Immature natural killer cell (primary cell): ENCODE results near the gene USP48. TPM values are rescaled to one million over a fixed set of nuclear protein-coding genes. Genes with fewer than 3 reads are reported as not detected.

Source experiments
- DNase-seq, 3 donors: peaks; one replicate each; pipeline ENCODE4 v3.0.0; 2022; ENCODE audit warnings: mixed read lengths in 1 of 3
- H3K27ac Mint-ChIP-seq, 6 donors: one replicate each; pipeline ENCODE4 v1.8.0; 2020; ENCODE audit warnings: mixed read lengths in 6 of 6, mild to moderate bottlenecking in 5 of 6, inconsistent platforms in 4 of 6, moderate library complexity in 3 of 6
- H3K27me3 Mint-ChIP-seq, 3 donors: one replicate each; pipeline ENCODE4 v1.8.0; 2020 to 2021; ENCODE audit warnings: low read depth in 3 of 3, mild to moderate bottlenecking in 3 of 3, mixed read lengths in 3 of 3, moderate library complexity in 3 of 3, inconsistent platforms in 1 of 3
- H3K36me3 Mint-ChIP-seq, 3 donors: one replicate each; pipeline ENCODE4 v1.8.0; 2020; ENCODE audit warnings: mixed read lengths in 3 of 3, inconsistent platforms in 2 of 3, mild to moderate bottlenecking in 2 of 3
- H3K4me1 Mint-ChIP-seq, 2 donors: one replicate each; pipeline ENCODE4 v1.8.0; 2020; ENCODE audit warnings: inconsistent platforms in 2 of 2, mild to moderate bottlenecking in 2 of 2, mixed read lengths in 2 of 2, moderate library complexity in 1 of 2
- H3K4me3 Mint-ChIP-seq, 5 donors: one replicate each; pipeline ENCODE4 v1.8.0; 2020; ENCODE audit warnings: mild to moderate bottlenecking in 5 of 5, mixed read lengths in 5 of 5, inconsistent platforms in 3 of 5, moderate library complexity in 3 of 5
- H3K9me3 Mint-ChIP-seq, 6 donors: one replicate each; pipeline ENCODE4 v1.8.0; 2020; ENCODE audit warnings: mild to moderate bottlenecking in 6 of 6, mixed read lengths in 6 of 6, inconsistent platforms in 4 of 6, moderate library complexity in 3 of 6
- polyA plus RNA-seq, 3 donors: library from polyadenylated mRNA; unstranded; fragments of 300-500 nt; fragmentation: Illumina TruSeq; gene quantifications; one replicate each; pipeline ENCODE4 v1.2.3, GENCODE V29; 2021

The USP48 gene
- polyA plus RNA-seq, 3 donors from 2014 or later, result 24.9 to 31.8 (median 26.3) TPM

DNA sequence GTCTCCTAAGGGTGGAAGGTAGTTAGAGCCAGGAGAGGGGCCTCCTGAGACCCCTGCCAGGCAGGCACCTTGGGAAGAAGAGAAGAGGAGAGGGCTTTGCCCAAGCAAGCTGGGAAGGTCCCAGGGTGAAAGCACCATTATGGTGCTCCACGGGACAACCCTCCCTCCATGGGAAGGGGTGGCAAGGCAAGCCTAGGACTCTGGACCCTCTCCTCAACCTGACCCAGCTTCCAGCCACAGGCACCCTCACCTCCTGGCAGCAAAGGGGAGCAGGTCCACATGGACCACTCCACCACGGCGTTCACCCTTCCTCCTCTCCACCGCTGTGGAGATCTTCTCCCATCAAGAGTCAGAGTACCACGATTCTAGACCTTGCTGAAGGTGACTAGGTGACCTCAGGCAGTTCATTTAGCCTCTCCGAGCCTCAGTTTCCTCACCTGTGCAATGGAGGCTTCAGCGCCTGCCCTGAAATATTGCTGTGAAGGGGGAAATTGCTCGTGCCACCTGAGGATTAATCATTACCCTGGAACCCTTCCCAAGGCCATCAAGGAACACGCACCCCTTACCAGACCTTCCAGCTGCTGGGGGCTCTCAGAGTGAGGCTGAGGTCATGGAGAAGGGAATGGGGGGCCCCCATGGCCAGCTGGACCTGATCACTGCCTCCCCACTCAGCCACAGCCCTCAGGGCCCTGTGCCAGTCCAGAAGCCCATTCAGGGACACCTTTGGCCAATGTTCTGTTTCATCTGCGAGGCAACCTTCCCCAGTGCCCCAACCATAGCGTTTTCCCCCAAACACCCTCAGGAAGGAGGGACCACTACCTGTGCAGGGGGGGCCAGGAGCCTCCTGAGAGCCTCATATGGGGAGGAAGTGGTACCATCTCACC, 115.4 kb downstream of the USP48 start:
- Mint-ChIP-seq H3K27ac (no peak overlapping the region), H3K9me3 (no peaks in the 10 kb centered on the region), H3K4me1 (peaks cover 0 to 2% of the 10 kb centered on the region in 2 donors), H3K36me3 (no peaks in the 10 kb centered on the region), H3K27me3 (peaks cover 8 to 25% (median 13%) of the 10 kb centered on the region in 3 donors), H3K4me3 (no peak overlapping the region)
- no peak for DNase-seq

DNA sequence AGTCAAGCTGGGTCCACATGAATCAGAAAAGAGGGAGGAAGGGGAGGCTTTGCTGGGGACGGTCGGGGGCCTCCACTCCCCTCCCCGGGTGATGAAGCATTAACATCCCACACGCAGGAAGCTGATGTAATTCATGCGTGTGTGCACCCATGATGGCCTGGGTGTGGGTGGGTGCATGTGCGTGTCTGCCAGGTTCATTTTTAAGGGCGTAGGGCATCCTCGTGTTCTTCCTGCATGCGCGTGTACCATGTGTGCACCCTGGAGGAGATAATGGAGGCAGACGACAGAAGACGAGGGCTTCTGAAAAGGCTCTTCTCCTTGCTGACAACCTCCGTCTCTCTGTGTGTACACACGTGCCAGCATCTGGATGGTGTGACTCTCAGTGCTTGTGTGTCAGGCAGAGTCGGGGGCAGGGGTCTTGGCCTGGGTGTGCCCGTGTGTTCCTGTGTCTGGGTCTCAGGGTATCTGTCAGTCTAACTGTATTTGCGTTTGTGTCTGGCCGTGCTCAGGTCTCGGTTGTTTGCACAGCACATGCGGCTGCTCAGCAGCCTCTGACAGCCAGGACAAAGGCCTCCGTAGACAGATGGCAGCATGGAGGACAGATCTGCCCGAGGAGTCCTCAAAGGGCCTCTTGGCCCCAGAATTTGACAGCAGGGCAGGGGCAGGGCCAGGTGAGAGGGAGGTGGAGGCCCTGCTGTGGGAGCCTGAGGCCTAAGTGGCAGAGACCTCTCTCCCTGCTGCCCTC, 116.2 kb downstream of the USP48 start:
- Mint-ChIP-seq H3K27me3 (peaks cover 8 to 22% (median 11%) of the 10 kb centered on the region in 3 donors), H3K9me3 (no peaks in the 10 kb centered on the region), H3K36me3 (no peaks in the 10 kb centered on the region), H3K4me3 (no peak overlapping the region), H3K27ac (no peak overlapping the region), H3K4me1 (peaks cover 0 to 2% of the 10 kb centered on the region in 2 donors)
- DNase-seq, result no peak

DNA sequence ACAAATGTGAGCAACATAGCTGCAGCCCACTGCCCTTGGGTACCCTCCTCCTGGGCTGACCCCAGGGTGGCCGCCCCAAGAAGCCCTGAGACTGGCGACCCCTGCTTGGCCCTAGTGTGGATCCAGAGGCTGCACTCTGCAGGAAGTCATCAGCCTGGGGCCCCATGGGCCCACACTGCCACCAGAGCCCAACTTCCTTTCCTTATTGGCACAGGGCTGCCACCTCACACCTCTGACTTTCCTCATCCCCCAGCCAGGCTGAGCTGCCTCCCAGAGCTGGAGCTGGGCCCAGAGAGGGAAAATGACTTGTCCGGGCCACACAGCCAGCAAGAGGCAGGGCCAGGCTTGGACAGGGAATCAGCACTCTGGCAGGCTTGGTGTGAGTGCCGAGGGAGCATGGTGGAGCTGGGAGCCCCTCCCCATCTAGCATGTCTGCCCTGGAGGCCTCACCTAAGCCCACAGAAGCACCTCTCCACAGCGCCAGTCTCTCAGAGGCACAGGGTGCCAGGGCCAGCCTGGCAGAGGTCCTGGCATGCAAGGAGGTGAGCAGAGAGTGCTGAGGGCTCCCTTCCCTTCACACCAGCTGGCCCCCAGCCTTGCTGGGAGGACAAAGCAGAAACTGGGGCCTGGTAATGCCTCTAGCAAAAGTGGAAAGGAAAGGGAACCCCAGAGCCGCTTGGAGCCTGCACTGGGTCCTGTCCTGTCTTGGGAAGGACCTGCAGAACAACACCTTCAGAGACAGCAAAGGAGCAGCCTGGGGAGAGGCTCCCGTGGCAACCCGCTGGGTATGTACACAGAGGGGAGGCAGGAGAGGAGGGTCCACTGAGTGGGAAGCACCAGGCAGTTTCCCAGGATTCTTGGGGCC, 117.0 kb downstream of the USP48 start:
- no peak overlapping the region for H3K27ac Mint-ChIP-seq
- H3K4me3 Mint-ChIP-seq, result no peak overlapping the region
- H3K36me3 Mint-ChIP-seq, result no peaks in the 10 kb centered on the region
- H3K4me1 Mint-ChIP-seq, result peaks cover 0 to 2% of the 10 kb centered on the region in 2 donors
- peaks cover 8 to 17% (median 11%) of the 10 kb centered on the region in 3 donors for H3K27me3 Mint-ChIP-seq
- DNase-seq, result no peak
- no peaks in the 10 kb centered on the region for H3K9me3 Mint-ChIP-seq

DNA sequence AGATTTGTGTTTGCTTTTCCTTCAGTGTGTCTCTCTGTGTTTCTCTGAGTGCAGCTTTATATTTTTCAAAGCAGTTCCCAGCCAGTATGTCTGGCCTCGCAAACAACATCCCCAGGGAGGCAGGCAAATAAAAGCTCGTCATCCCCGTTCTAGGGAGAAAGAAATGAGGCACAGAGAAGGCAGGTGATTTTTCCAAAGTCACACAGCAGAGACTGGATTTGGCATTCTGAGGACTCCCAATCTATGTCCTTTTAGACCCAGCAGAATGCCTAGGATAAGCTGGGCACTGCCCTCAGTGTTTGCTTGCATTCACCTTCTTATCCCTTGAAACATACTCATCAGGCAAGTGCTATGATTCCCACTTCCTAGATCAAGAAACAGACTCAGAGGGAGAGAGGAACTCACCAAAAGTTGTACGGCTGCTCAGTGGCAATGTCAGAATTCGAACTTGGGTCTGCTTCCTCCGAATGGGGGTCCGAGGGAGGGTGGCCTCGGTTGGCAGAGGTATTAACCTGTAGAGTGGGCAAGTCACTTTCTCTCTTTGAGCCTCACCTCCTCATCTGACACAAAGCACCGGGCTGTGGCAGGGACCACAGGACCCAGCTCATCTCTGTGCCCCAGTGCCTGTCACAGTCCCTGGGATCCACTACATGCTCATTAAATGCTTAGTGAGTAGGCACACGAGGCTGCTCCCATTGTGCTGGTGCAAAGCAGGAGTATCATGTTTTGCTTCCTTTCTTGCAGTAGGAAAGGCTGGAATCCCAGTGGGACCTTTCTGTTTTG, 118.0 kb downstream of the USP48 start:
- H3K27ac Mint-ChIP-seq, result no peak overlapping the region

DNA sequence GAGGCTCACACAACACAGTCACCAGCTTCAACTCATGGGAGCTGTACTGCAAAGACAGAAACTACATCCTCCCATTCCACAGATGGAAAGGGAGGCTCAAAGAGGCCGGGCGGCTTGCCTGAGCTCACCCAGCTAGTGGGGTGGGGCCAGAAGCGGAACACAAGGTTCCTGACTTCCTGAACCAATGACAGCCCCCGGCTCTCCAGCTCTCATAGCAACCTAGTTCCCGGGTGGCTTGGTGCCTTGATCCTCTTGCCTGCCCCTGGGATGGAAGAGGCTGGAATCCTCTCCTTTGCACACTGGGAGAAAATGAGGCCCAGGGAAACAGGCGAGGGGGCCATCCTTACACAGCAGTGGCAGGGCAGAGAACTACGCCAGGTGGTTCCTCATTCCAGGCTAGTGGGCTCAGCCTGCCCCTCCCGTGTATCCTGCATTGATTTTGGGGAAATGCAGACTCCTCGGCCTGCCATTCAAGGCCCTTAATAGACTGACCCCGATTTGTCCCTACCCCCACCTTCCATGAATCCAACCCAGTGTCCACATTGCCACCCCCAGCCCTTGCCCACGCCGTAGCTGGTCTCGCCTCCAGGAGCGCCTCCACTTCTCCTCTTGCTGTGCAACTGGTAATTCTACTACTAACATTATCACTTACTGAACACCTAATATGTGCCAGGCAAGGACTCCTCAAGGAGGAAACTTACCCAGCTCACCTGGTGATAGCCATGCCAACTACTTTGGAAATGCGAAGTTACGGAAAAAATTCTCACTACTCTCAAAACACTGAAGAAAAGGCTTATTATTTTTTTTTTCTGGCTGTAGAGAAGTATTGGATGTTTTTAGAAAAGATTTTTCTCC, 118.8 kb downstream of the USP48 start:
- Mint-ChIP-seq H3K4me3 (no peak overlapping the region), H3K27me3 (peaks cover 8 to 22% (median 10%) of the 10 kb centered on the region in 3 donors)

More for the DNA sequence above, 118.0 kb downstream of the USP48 start:
- H3K27me3 Mint-ChIP-seq, result peaks cover 8 to 21% (median 11%) of the 10 kb centered on the region in 3 donors
- H3K9me3 Mint-ChIP-seq, result no peaks in the 10 kb centered on the region
- no peak for DNase-seq
- H3K4me3 Mint-ChIP-seq, result no peak overlapping the region
- H3K36me3 Mint-ChIP-seq, result no peaks in the 10 kb centered on the region
- no peaks in the 10 kb centered on the region for H3K4me1 Mint-ChIP-seq

DNA sequence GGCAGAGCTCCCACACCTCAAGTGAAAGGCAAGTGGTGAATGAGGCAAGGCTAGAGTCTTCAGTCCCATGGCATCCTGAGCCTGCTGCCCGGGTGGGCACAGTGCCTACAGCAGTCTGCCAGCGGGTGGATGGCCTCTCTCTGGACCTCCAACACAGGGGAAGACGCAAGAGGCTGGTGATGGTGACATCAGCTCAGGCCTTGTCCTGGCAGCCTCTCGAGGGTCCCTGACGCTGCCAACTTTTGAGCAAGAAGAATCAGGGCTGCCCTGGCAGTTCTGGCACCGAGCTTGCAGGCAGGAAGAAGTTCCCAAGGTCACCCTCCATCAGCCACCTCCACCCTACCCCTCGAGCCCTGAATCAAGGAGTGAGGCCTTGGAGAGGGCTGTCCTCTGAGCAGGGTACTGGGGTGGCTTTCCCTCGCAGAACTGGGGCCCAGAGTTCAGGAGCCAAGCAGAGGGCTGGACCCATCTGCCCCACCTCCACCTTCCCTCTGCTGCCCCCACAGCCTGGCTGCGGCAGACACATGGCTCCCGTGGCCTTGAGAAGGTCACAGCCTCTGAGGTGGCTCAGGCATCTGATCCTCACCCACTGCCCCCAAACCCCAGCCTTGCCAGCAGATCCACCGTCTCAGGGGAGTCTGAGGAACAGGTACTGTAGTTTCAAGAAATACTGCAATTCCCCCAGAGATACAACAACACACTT, 119.5 kb downstream of the USP48 start:
- no peak overlapping the region for H3K27ac Mint-ChIP-seq
- H3K27me3 Mint-ChIP-seq, result peaks cover 7 to 27% (median 8%) of the 10 kb centered on the region in 3 donors
- H3K36me3 Mint-ChIP-seq, result no peaks in the 10 kb centered on the region
- no peaks in the 10 kb centered on the region for H3K9me3 Mint-ChIP-seq
- H3K4me1 Mint-ChIP-seq, result peaks cover 4 to 6% of the 10 kb centered on the region in 2 donors
- DNase-seq, result no peak
- no peak overlapping the region for H3K4me3 Mint-ChIP-seq

More for the DNA sequence above, 118.8 kb downstream of the USP48 start:
- no peak for DNase-seq
- H3K9me3 Mint-ChIP-seq, result no peaks in the 10 kb centered on the region
- no peak overlapping the region for H3K27ac Mint-ChIP-seq
- H3K36me3 Mint-ChIP-seq, result no peaks in the 10 kb centered on the region
- peaks cover 4 to 6% of the 10 kb centered on the region in 2 donors for H3K4me1 Mint-ChIP-seq

DNA sequence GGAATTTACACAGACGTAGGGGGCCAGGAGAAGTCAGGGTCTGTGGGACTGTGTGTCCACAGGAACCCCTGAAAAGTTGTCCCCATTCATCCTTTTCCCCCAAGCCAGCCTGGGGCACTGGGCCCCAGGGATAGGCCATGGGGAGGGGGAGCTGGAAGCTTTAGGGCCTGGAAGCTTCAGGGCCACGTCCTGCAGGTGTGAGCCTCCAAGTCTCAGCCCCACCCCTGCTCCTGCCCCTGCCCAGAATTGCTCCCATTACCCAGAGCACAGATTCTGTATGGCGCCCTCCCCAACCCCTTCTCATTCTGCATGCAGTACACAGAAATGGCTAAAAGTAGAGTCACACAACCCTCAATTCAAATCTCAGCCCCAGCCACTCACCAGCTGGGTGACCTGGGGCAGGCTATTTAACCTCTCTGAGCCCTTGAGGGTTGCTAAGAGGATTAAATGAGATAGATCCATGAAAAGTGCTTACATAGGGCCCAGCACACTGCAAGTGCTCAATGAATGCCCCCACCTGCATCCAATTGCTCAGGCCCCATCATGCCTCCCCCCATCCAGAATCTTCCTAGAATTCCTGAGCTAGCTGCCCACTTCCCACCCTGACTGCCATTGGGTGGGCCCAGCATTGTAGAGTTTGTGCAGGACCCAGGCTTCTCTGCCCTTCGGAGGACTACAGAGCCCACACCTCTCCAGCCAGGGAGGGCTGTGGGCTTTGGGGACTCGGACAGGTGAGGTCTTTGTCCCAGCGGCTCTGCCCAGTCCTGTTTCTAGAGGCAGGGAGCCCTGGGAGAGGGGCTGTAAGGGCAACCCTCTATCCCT, 120.3 kb downstream of the USP48 start:
- Mint-ChIP-seq H3K9me3 (no peaks in the 10 kb centered on the region), H3K4me3 (no peak overlapping the region), H3K36me3 (no peaks in the 10 kb centered on the region), H3K4me1 (peaks cover 4 to 6% of the 10 kb centered on the region in 2 donors), H3K27me3 (peaks cover 5 to 23% (median 5%) of the 10 kb centered on the region in 3 donors), H3K27ac (no peak overlapping the region)
- no peak for DNase-seq

DNA sequence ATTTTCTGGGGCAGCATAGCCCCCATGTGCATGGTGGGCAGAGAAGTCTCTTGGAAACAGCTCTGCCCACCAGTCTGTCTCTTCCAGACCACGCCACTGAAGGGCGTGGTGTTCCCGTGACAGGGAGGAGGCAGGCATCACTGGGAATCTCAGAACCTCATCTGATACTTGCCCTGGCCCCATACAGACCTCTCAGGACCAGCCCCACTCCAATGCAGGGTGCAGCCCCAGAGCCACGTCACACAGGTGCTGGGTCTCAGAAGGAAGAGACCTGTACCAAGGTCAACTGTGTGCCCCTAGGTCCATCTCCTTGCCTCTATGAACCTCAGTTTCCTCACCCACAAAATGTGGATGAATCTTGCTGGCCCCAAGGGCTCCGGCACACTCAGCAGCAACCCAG, 121.1 kb downstream of the USP48 start:
- no peak for DNase-seq
- Mint-ChIP-seq H3K27ac (no peak overlapping the region), H3K36me3 (no peaks in the 10 kb centered on the region), H3K27me3 (peaks cover 5 to 22% (median 6%) of the 10 kb centered on the region in 3 donors), H3K4me1 (peaks cover 4 to 6% of the 10 kb centered on the region in 2 donors), H3K9me3 (no peaks in the 10 kb centered on the region), H3K4me3 (no peak overlapping the region)

DNA sequence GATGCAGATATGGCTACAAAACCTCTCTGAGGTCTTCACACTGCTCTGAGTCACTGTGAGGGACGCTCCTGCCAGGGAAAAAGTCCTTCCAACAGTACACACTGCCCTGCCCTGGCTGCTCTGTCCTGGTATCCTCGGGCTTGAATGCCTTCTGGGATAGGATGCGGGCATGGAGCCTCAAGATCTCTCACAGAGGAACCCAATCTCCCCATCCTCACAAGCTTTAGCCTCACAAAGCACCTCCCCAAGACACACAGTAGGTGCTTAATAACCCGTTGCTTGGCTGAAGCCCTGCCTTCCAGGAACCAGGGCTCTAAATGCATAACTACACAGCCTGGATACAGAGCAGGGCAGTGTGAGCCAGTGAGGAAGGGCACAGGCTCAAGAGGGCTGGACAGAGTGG, 123.0 kb downstream of the USP48 start:
- Mint-ChIP-seq H3K27me3 (peaks cover 4 to 18% (median 6%) of the 10 kb centered on the region in 3 donors), H3K36me3 (no peaks in the 10 kb centered on the region), H3K4me1 (peaks cover 4 to 6% of the 10 kb centered on the region in 2 donors), H3K27ac (no peak overlapping the region), H3K9me3 (no peaks in the 10 kb centered on the region), H3K4me3 (no peak overlapping the region)
- no peak for DNase-seq

DNA sequence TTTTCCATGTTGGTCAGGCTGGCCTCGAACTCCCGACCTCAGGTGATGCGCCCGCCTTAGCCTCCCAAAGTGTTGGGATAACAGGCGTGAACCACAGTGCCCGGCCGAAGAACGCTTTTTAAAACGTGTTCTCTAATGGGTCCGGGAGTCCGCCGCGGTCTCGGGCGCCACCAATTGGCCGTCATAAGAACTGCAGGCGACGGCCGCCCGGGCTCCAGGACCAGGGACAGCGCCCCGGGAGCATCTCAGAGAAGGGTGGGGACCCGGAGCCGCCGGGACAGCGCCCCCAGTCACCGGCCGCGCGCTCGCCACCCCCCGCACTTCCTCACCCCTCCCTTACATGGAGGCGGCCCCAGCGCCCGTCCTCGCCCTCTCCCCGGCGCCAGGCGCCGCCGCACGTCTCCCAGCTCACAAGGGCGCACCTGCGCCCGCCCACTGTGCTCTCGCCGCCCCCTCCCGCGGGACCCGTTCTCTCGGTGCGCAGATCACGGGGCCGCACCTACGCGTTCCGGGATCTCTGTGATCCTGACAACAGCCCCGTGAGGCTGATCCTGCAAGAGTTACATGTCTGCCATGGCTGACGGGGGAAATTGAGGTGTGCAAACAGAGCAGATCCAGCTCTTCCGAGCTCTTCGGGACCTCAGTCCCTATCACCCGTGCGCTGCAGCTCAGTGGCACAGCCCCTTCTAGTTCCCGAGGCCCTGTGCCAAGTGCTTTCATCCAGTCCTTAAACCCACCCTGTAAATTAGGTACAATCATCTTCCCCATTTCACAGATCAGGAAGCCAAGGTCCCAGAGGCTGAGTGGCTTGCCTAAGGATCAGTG, 123.6 kb downstream of the USP48 start:
- H3K4me1 Mint-ChIP-seq, result peaks cover 4 to 6% of the 10 kb centered on the region in 2 donors
- peaks cover 4 to 18% (median 6%) of the 10 kb centered on the region in 3 donors for H3K27me3 Mint-ChIP-seq
- H3K4me3 Mint-ChIP-seq, result peak overlapping the region in 2 of 5 donors; percentile 35 to 44
- H3K9me3 Mint-ChIP-seq, result no peaks in the 10 kb centered on the region
- no peak overlapping the region for H3K27ac Mint-ChIP-seq
- no peaks in the 10 kb centered on the region for H3K36me3 Mint-ChIP-seq
- peak; percentile 65 to 71 (median 67) for DNase-seq
